GM19099 (cell line): ENCODE results near the gene PCGF1.

Experiments used
- POLR2A ChIP-seq: IDR thresholded peaks from 3 replicates; pipeline ENCODE4 v1.6.1; 2011; ENCODE audit warnings: low read depth; ENCODE audit not compliant: insufficient read length; ENCODE audit errors: extremely low read depth

PCGF1 gene

GRCh38 chr2:74511104-74511989, 3.9 kb upstream of the PCGF1 start:
- no peak for TF ChIP-seq POLR2A

GRCh38 chr2:74510272-74510671, 2.8 kb upstream of the PCGF1 start:
- no peak for TF ChIP-seq POLR2A

- no peak for TF ChIP-seq POLR2A
Observed at GRCh38 chr2:74507926-74508520, 528 bp upstream of the PCGF1 start.

- no peak for TF ChIP-seq POLR2A
Observed at GRCh38 chr2:74505448-74506246, 1.8 kb downstream of the PCGF1 start.

GRCh38 chr2:74504591-74504990, 2.9 kb downstream of the PCGF1 start:
- TF ChIP-seq POLR2A, result peak; percentile 15

GRCh38 chr2:74503506-74504475, 3.7 kb downstream of the PCGF1 start:
- no peak for TF ChIP-seq POLR2A

GRCh38 chr2:74502720-74503505, 4.6 kb downstream of the PCGF1 start:
- TF ChIP-seq POLR2A, result peak; percentile 88

- TF ChIP-seq POLR2A, result no peak
Observed at GRCh38 chr2:74502147-74502719, 5.3 kb downstream of the PCGF1 start.

- TF ChIP-seq POLR2A, result no peak
Observed at GRCh38 chr2:74501335-74502071, 6.0 kb downstream of the PCGF1 start.

GRCh38 chr2:74500578-74500946, 6.9 kb downstream of the PCGF1 start:
- TF ChIP-seq POLR2A, result no peak

- no peak for TF ChIP-seq POLR2A
Observed at GRCh38 chr2:74499940-74500577, 7.4 kb downstream of the PCGF1 start.

- no peak for TF ChIP-seq POLR2A
Observed at GRCh38 chr2:74499267-74499939, 8.1 kb downstream of the PCGF1 start, which contains the start of gene LBX2. LBX2 (minus strand) TSS chr2:74499603; CDS start chr2:74499537, 66 bp downstream.
